ENCODE measurements around the gene KATNB1. TPM values are rescaled to one million over a fixed set of nuclear protein-coding genes. Genes with fewer than 3 reads are reported as not detected.

The KATNB1 gene
- total RNA-seq, 1 donor from 2014 or later = 12.9 TPM

DNA sequence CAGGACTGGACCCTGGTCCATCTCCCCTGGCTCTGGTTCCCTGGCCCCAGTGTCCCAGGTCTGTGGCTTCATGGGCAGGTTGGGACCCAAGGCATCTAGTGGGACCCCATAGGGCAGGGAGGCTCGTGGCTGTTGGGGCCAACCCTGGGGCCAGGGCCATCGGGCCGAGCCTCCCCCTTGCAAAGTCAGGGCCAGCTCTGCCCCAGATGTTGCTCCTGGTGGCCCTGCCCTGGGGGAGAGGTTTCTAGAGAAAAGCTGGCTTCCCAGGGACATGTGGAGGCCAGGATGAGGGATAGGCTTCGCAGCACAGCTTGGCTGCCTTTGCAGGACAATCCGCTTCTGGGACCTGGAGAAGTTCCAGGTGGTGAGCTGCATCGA is 16.6 kb downstream of the KATNB1 start:
- FAIRE-seq = no peak
- TF ChIP-seq, protein P1, sequence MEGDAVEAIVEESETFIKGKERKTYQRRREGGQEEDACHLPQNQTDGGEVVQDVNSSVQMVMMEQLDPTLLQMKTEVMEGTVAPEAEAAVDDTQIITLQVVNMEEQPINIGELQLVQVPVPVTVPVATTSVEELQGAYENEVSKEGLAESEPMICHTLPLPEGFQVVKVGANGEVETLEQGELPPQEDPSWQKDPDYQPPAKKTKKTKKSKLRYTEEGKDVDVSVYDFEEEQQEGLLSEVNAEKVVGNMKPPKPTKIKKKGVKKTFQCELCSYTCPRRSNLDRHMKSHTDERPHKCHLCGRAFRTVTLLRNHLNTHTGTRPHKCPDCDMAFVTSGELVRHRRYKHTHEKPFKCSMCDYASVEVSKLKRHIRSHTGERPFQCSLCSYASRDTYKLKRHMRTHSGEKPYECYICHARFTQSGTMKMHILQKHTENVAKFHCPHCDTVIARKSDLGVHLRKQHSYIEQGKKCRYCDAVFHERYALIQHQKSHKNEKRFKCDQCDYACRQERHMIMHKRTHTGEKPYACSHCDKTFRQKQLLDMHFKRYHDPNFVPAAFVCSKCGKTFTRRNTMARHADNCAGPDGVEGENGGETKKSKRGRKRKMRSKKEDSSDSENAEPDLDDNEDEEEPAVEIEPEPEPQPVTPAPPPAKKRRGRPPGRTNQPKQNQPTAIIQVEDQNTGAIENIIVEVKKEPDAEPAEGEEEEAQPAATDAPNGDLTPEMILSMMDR (IDR thresholded peaks at IDR 0.05; ENCODE audit: insufficient read depth, low read length, severe bottlenecking) = no peak
- H3K4me3 ChIP-seq (ENCODE audit: low read depth, low read length) = no peak overlapping the region
- H3K27me3 ChIP-seq (ENCODE audit: control insufficient read depth, insufficient read depth, low read length) = no peaks in the 10 kb centered on the region
- no peak for DNase-seq (ENCODE audit: low read depth)
- H3K36me3 ChIP-seq (ENCODE audit: control insufficient read depth, insufficient read depth, low read length) = peaks cover 11% of the 10 kb centered on the region

DNA sequence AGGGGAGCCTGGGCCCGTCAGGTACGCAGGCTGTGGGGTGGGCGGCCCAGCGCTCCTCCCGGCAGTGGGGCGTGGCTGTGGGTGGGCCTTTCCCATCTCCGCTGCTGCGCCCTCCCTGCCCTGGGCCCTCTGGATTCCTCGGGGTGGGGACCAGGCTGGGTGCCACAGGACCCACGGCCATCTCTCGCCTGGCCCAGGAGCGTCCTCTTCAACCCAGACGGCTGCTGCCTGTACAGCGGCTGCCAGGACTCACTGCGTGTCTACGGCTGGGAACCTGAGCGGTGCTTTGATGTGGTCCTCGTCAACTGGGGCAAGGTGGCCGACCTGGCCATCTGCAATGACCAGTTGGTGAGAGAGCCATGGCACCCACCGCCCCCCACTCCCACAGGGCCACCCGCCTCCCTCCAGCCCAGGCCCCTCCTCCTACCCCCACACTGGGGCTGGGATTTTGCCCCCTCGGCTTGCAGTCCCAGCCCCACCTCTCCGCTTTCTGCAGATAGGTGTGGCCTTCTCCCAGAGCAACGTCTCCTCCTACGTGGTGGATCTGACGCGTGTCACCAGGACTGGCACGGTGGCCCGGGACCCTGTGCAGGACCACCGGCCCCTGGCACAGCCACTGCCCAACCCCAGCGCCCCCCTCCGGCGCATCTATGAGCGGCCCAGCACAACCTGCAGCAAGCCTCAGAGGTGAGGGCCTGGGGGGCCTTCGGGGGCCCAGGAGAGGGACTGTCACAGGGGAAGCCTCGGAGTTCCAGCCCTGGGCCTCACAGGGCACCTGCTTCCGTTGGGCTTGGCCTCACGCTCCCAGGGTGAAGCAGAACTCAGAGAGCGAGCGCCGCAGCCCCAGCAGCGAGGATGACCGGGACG is 17.2 kb downstream of the KATNB1 start:
- TF ChIP-seq, protein P1 (IDR thresholded peaks at IDR 0.05; ENCODE audit: insufficient read depth, low read length, severe bottlenecking) = no peak
- peaks cover 16% of the 10 kb centered on the region for H3K36me3 ChIP-seq (ENCODE audit: control insufficient read depth, insufficient read depth, low read length)
- H3K4me3 ChIP-seq (ENCODE audit: low read depth, low read length) = no peak overlapping the region
- H3K27me3 ChIP-seq (ENCODE audit: control insufficient read depth, insufficient read depth, low read length) = no peaks in the 10 kb centered on the region
- DNase-seq (ENCODE audit: low read depth) = no peak
- FAIRE-seq = no peak

DNA sequence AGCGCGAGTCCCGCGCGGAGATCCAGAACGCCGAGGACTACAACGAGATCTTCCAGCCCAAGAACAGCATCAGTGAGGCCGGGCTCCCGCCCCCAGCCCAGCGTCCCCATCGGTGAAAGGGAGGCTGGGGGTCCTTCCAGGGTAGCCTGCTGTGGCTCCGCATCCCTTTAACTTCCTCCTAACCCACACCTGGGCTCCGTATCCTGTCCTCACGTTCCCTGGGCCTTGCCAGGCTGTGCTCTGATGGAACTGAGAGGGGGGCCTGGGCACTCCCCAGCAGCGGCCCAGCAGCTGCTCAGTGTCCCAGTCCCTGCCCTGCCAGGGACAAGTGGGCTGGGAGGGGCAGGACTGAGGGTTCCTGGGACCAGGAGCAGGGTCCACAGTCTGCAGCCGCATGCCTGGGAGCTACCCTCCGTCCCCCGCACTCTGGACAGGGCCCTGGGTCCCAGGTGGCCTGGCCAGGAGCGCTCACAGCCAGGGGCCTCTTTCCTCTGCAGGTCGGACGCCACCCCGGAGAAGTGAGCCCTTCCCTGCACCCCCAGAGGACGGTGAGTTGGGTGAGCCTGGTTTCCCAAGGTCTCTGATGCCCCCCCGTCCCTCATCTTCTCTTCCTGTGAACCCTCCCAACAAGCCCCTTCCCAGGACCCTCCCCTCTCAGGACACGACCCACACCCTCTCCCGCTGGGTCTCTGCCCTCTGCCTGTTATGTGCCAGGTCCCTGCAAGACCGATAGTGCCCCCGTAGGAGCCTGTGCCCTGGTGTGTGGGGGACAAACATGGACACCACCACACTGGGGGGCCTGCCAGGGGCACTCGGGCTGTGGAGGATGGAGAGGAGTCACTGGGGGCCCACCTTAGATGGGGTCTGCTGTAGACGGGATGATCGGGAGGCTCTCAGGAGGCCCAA is 18.1 kb downstream of the KATNB1 start:
- TF ChIP-seq, protein P1 (IDR thresholded peaks at IDR 0.05; ENCODE audit: insufficient read depth, low read length, severe bottlenecking) = no peak
- Histone ChIP-seq H3K4me3 (ENCODE audit: low read depth, low read length) (no peak overlapping the region), H3K27me3 (ENCODE audit: control insufficient read depth, insufficient read depth, low read length) (no peaks in the 10 kb centered on the region), H3K36me3 (ENCODE audit: control insufficient read depth, insufficient read depth, low read length) (peaks cover 16% of the 10 kb centered on the region)
- DNase-seq (ENCODE audit: low read depth) = no peak
- FAIRE-seq = no peak

DNA sequence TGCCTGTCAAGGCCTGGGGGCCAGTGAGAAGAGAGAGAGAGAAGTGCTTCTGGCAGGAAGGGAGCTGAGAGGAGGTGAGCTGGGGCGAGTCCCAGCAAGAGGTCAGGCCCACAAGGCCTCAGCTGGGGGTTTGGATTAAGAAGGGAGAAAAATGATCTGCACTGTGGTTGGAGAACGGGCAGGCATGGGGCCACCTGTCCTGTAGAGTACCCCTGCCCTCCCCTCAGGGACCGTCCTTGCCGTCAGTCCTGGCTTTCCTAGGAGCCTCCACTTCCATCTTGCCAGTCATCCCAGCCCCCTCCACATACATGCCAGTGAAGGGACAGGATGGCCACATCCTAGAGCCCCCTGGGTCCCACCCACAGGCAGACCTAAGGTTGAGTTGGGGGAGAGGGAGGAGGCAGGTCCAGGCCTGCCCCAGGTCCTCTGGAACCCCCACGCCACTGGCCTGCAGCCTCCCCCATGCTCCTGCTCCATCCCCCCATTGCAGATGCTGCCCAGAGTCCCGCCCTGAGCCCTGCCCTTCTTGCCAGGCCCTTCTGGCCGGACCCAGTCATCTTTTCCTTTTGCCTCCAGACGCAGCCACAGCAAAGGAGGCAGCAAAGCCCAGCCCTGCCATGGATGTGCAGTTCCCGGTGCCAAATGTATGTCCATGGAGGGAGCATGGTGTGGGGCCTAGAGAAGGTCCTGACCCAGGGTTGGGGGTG is 18.9 kb downstream of the KATNB1 start:
- FAIRE-seq (no peak), DNase-seq (ENCODE audit: low read depth) (no peak)
- peaks cover 21% of the 10 kb centered on the region for H3K36me3 ChIP-seq (ENCODE audit: control insufficient read depth, insufficient read depth, low read length)
- H3K27me3 ChIP-seq (ENCODE audit: control insufficient read depth, insufficient read depth, low read length) = no peaks in the 10 kb centered on the region
- TF ChIP-seq, protein P1 (IDR thresholded peaks at IDR 0.05; ENCODE audit: insufficient read depth, low read length, severe bottlenecking) = no peak
- no peak overlapping the region for H3K4me3 ChIP-seq (ENCODE audit: low read depth, low read length)

DNA sequence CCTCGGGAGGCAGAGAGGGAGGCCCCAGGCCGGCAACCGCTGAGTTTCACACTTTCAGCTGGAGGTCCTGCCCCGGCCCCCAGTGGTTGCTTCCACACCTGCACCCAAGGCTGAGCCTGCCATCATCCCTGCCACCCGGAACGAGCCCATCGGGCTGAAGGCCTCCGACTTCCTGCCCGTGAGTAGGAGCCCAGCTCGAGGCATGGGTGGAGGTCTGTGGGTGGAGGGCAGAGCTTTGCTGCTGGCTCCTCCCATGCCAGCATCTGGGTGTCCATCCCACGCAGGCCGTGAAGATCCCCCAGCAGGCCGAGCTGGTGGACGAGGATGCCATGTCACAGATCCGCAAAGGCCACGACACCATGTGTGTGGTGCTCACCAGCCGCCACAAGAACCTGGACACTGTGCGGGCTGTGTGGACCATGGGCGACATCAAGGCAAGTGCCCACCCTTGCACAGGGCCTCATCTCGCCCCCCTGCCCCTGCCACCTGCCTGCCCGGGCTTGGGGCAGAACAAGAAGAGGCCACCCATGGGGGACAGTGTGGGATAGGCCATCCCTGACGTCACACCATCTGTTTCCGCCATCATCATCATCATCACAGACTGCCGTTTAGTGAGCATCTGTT is 19.6 kb downstream of the KATNB1 start:
- H3K36me3 ChIP-seq (ENCODE audit: control insufficient read depth, insufficient read depth, low read length) = peaks cover 23% of the 10 kb centered on the region
- no peak for FAIRE-seq

More for the DNA sequence above, 19.6 kb downstream of the KATNB1 start:
- Histone ChIP-seq H3K27me3 (ENCODE audit: control insufficient read depth, insufficient read depth, low read length) (no peaks in the 10 kb centered on the region), H3K4me3 (ENCODE audit: low read depth, low read length) (no peak overlapping the region)
- DNase-seq (ENCODE audit: low read depth) = no peak
- TF ChIP-seq, protein P1 (IDR thresholded peaks at IDR 0.05; ENCODE audit: insufficient read depth, low read length, severe bottlenecking) = no peak
